Testis (tissue), 3 donors: Measurements from ENCODE around the gene ARID1A. TPM values are rescaled to one million over a fixed set of nuclear protein-coding genes. Genes with fewer than 3 reads are reported as not detected.

Experiments
- DNase-seq: peaks from one replicate; pipeline ENCODE4 v3.0.0-alpha.2; 2019
- H3K27ac ChIP-seq, 2 donors: fragments of 200-600 bp; sonication (generic); one replicate each; pipeline ENCODE4 v1.5.1; 2019
- H3K27me3 ChIP-seq: fragments of 200-600 bp; sonication (generic); one replicate; pipeline ENCODE4 v1.5.1; 2019
- H3K36me3 ChIP-seq: fragments of 200-600 bp; sonication (generic); one replicate; pipeline ENCODE4 v1.5.1; 2017; ENCODE audit warnings: low read depth; ENCODE audit errors: missing control alignments
- H3K4me1 ChIP-seq: fragments of 200-600 bp; sonication (generic); one replicate; pipeline ENCODE4 v1.5.1; 2019
- H3K4me3 ChIP-seq, 2 donors: fragments of 200-600 bp; sonication (generic); one replicate each; pipeline ENCODE4 v1.5.1; 2017 to 2019
- H3K9me3 ChIP-seq: fragments of 200-600 bp; sonication (generic); one replicate; pipeline ENCODE4 v1.5.1; 2017
- POLR2A ChIP-seq: fragments of 450-650 bp; IDR thresholded peaks from one replicate; pipeline ENCODE4 v1.6.1; 2017; ENCODE audit warnings: antibody characterized with exemption, mild to moderate bottlenecking, moderate library complexity
- WGBS, 2 donors: methylation state at CpG; one replicate each; pipeline ENCODE4 v1.1.5; 2018; 5-methylcytosine and 5-hydroxymethylcytosine counted together
- intact Hi-C: fragments of 100-400 bp; cut with DNase I; formaldehyde crosslinking; loops from one replicate; pipeline ENCODE4 v1.15.1; 2023; ENCODE audit warnings: low total_unique reads
- polyA plus RNA-seq: library from polyadenylated mRNA; stranded (reverse); fragments of 350-450 nt; fragmentation: Illumina TruSeq; extraction: RNeasy Lipid Tissue Mini Kit (QIAGEN cat#74804); gene quantifications from one replicate; pipeline ENCODE4 v1.2.3, GENCODE V29; 2014; ENCODE audit warnings: low read depth, low replicate concordance; ENCODE audit not compliant: insufficient read depth
- total RNA-seq, 2 donors: library from RNA; depleted of rRNA; stranded (reverse); fragments of >200 nt; gene quantifications; one replicate each; pipeline ENCODE4 v1.2.3, GENCODE V29; 2016
- TF ChIP-seq, protein P1 (sequence below), 3 experiments: fragments of 450-650 bp in 2 of 3; fragments of 200-600 bp in 1 of 3; sonication (generic) in 1 of 3; IDR thresholded peaks; one replicate each; pipeline ENCODE4 v1.5.1; 2016 to 2019; ENCODE audit warnings: antibody characterized with exemption in 3 of 3, mild to moderate bottlenecking in 2 of 3, moderate library complexity in 1 of 3

ARID1A gene
- total and polyA plus RNA-seq, 3 donors from 2014 or later, result 53.7 to 119 (median 106) TPM

DNA sequence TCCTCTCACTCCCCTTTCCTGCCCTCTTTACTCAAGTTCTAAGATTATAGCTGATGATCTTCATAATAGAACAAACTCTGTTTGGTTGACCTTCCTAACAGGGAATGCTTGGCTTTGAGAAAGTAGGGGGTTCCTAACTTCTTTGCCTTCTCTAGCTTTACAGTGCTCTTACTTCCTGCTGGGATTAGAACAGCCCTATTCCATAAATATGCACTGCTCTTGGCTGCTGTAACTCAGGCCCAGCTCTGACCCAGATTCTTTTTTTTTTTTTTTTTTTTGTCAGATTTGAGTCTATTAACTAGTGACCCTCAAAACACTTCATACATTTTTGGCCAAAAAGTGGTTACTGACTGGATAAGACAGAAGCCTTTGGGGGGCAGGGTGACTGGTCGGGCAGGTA, 52.5 kb downstream of the ARID1A start:
- H3K36me3 ChIP-seq, result no peaks in the 10 kb centered on the region
- TF ChIP-seq, protein P1, sequence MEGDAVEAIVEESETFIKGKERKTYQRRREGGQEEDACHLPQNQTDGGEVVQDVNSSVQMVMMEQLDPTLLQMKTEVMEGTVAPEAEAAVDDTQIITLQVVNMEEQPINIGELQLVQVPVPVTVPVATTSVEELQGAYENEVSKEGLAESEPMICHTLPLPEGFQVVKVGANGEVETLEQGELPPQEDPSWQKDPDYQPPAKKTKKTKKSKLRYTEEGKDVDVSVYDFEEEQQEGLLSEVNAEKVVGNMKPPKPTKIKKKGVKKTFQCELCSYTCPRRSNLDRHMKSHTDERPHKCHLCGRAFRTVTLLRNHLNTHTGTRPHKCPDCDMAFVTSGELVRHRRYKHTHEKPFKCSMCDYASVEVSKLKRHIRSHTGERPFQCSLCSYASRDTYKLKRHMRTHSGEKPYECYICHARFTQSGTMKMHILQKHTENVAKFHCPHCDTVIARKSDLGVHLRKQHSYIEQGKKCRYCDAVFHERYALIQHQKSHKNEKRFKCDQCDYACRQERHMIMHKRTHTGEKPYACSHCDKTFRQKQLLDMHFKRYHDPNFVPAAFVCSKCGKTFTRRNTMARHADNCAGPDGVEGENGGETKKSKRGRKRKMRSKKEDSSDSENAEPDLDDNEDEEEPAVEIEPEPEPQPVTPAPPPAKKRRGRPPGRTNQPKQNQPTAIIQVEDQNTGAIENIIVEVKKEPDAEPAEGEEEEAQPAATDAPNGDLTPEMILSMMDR (IDR thresholded peaks at IDR 0.05), result no peak
- TF ChIP-seq POLR2A, result no peak
- no peak for DNase-seq
- no peaks in the 10 kb centered on the region for H3K9me3 ChIP-seq
- no peaks in the 10 kb centered on the region for H3K27me3 ChIP-seq
- peak overlapping the region in 1 of 2 donors; percentile 48 for H3K27ac ChIP-seq
- 74 to 88% methylated on average over 1 of the region's 1 CpG for WGBS, 2 donors
- H3K4me3 ChIP-seq, result no peak overlapping the region
- H3K4me1 ChIP-seq, result peaks cover 34% of the 10 kb centered on the region
- intact Hi-C loops, result no loop called here

- intact Hi-C loops, result no loop called here
- 61 to 73% methylated on average over 5 of the region's 5 CpGs for WGBS, 2 donors
- Histone ChIP-seq H3K4me1 (peaks cover 30% of the 10 kb centered on the region), H3K36me3 (no peaks in the 10 kb centered on the region), H3K4me3 (no peak overlapping the region), H3K9me3 (no peaks in the 10 kb centered on the region), H3K27me3 (no peaks in the 10 kb centered on the region), H3K27ac (no peak overlapping the region)
- TF ChIP-seq POLR2A, result no peak
- TF ChIP-seq, protein P1 (IDR thresholded peaks at IDR 0.05), result no peak
- no peak for DNase-seq
Measured at GRCh38 chr1:26749458-26749857, 53.6 kb downstream of the ARID1A start.

- Histone ChIP-seq H3K9me3 (no peaks in the 10 kb centered on the region), H3K4me3 (no peak overlapping the region), H3K27me3 (no peaks in the 10 kb centered on the region), H3K36me3 (no peaks in the 10 kb centered on the region), H3K4me1 (peaks cover 28% of the 10 kb centered on the region), H3K27ac (peak overlapping the region in 1 of 2 donors; percentile 24)
- TF ChIP-seq, protein P1 (IDR thresholded peaks at IDR 0.05), result no peak
- TF ChIP-seq POLR2A, result no peak
- intact Hi-C loops, result no loop called here
- WGBS, 2 donors, result 95% methylated on average over 1 of the region's 1 CpG
- DNase-seq, result no peak
Measured at GRCh38 chr1:26750428-26750827, 54.6 kb downstream of the ARID1A start.

GRCh38 chr1:26752519-26752918, 56.7 kb downstream of the ARID1A start:
- no peaks in the 10 kb centered on the region for H3K36me3 ChIP-seq
- H3K27me3 ChIP-seq, result no peaks in the 10 kb centered on the region
- intact Hi-C loops, result no loop called here
- H3K4me3 ChIP-seq, result no peak overlapping the region
- peak overlapping the region in 1 of 2 donors; percentile 25 for H3K27ac ChIP-seq
- TF ChIP-seq, protein P1 (IDR thresholded peaks at IDR 0.05), result no peak
- no peak for TF ChIP-seq POLR2A
- WGBS, 2 donors, result 82 to 95% methylated on average over 4 of the region's 4 CpGs
- no peaks in the 10 kb centered on the region for H3K9me3 ChIP-seq
- peaks cover 28% of the 10 kb centered on the region for H3K4me1 ChIP-seq
- no peak for DNase-seq

- 74 to 86% methylated on average over 5 of the region's 5 CpGs for WGBS, 2 donors
- no peak for DNase-seq
- intact Hi-C loops, result no loop called here
- TF ChIP-seq, protein P1 (IDR thresholded peaks at IDR 0.05), result no peak
- Histone ChIP-seq H3K27me3 (no peaks in the 10 kb centered on the region), H3K4me3 (no peak overlapping the region), H3K36me3 (no peaks in the 10 kb centered on the region), H3K9me3 (no peaks in the 10 kb centered on the region), H3K27ac (no peak overlapping the region), H3K4me1 (peaks cover 17% of the 10 kb centered on the region)
Measured at GRCh38 chr1:26754086-26754874, 58.5 kb downstream of the ARID1A start.
